Hippocampal formation (tissue), 2 donors: ENCODE measurements around the gene SPATS1.

ENCODE experiments used
- DNase-seq, 2 donors: peaks; one replicate each; lab custom pipeline; 2025; lab: John Stamatoyannopoulos, UW

Gene SPATS1

GRCh38 chr6:44387346-44388134 lies 45.1 kb downstream of the SPATS1 start, which contains the start of gene CDC5L:
TSS of gene CDC5L (plus strand) at chr6:44387706. CDS start at chr6:44387824, 118 bp downstream.
- peak; percentile 87 to 96 for DNase-seq

GRCh38 chr6:44388135-44388487 lies 45.7 kb downstream of the SPATS1 start:
- DNase-seq = peak in 1 of 2 donors; percentile 19

DNA sequence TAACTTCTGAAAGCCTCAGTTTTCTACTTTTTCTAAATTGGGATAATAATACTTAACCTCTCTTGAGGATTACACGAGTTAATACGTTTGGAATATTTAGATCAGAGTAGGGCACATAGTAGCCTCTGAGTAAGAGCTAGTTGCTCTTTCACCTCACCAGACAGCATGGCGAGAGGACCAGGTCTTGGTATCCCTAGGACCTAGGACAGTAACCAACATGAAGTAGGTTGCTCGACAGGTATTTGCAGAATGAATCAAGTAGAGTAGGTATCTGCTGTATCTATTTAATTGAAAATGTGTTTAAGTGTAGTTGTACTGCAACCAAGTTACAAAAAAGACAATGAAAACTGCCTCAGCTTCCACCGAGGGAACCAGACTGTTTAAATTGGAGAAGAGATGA lies 46.4 kb downstream of the SPATS1 start:
- no peak for DNase-seq

GRCh38 chr6:44390158-44390683 lies 47.8 kb downstream of the SPATS1 start:
- no peak for DNase-seq
